ENCODE measurements around the gene CGB3. TPM values are rescaled to one million over a fixed set of nuclear protein-coding genes. Genes with fewer than 3 reads are reported as not detected.

Gene CGB3
- total RNA-seq, 4 donors from 2014 or later = not detected

Other genes with a start within 250 kb of the CGB3 start
- gene BCAT2, start 213.3 kb downstream of the CGB3 start, total RNA-seq = 10 to 100 TPM; 33.5 to 50.6 (median 38.1) TPM
- 1 to 10 TPM; 2.5 to 3.4 (median 3.1) TPM for gene HSD17B14, start 187.8 kb downstream of the CGB3 start, total RNA-seq
- 1 to 10 TPM; 2.8 to 5.1 (median 5.0) TPM for gene PLEKHA4, start 155.7 kb downstream of the CGB3 start, total RNA-seq
- gene PPP1R15A, start 151.9 kb downstream of the CGB3 start, total RNA-seq = 100 to 1,000 TPM; 135 to 191 (median 144) TPM
- gene TULP2, start 125.6 kb downstream of the CGB3 start, total RNA-seq = not detected
- gene NUCB1, start 124.0 kb downstream of the CGB3 start, total RNA-seq = 100 to 1,000 TPM; 132 to 220 (median 204) TPM
- gene DHDH, start 90.6 kb downstream of the CGB3 start, total RNA-seq = under 1 TPM in 1 of 4 donors, not detected in 3; 0.59 TPM
- gene BAX, start 69.5 kb downstream of the CGB3 start, total RNA-seq = 10 to 100 TPM; 25.1 to 29.6 (median 27.5) TPM
- 1,000 to 10,000 TPM in 3 of 4 donors, 100 to 1,000 TPM in 1; 883 to 1,582 (median 1,278) TPM for gene FTL, start 59.0 kb downstream of the CGB3 start, total RNA-seq
- 10 to 100 TPM; 26.4 to 42.0 (median 31.6) TPM for gene GYS1, start 31.0 kb downstream of the CGB3 start, total RNA-seq
- 10 to 100 TPM; 37.3 to 70.3 (median 68.8) TPM for gene RUVBL2, start 30.4 kb downstream of the CGB3 start, total RNA-seq
- gene LHB, start 7.2 kb downstream of the CGB3 start, total RNA-seq = not detected
- not detected for gene CGB2, start 7.6 kb upstream of the CGB3 start, total RNA-seq
- gene CGB1, start 12.6 kb upstream of the CGB3 start, total RNA-seq = not detected
- gene CGB5, start 19.5 kb upstream of the CGB3 start, total RNA-seq = 1 to 10 TPM in 1 of 4 donors, not detected in 3; 2.5 TPM
- gene CGB8, start 24.8 kb upstream of the CGB3 start, total RNA-seq = not detected
- gene CGB7, start 33.4 kb upstream of the CGB3 start, total RNA-seq = 10 to 100 TPM in 1 of 4 donors, 1 to 10 TPM in 3; 2.9 to 27.4 (median 4.3) TPM
- gene NTF4, start 40.5 kb upstream of the CGB3 start, total RNA-seq = 10 to 100 TPM in 2 of 4 donors, 1 to 10 TPM in 2; 7.8 to 22.5 (median 13.1) TPM
- gene KCNA7, start 48.4 kb upstream of the CGB3 start, total RNA-seq = not detected
- 100 to 1,000 TPM; 207 to 788 (median 322) TPM for gene SNRNP70, start 61.1 kb upstream of the CGB3 start, total RNA-seq
- gene LIN7B, start 90.0 kb upstream of the CGB3 start, total RNA-seq = 10 to 100 TPM; 20.0 to 39.8 (median 32.3) TPM
- 1 to 10 TPM in 3 of 4 donors, not detected in 1; 5.2 to 9.3 (median 5.9) TPM for gene C19orf73, start 94.8 kb upstream of the CGB3 start, total RNA-seq
- 10 to 100 TPM; 42.7 to 50.1 (median 46.6) TPM for gene PPFIA3, start 95.2 kb upstream of the CGB3 start, total RNA-seq
- gene HRC, start 131.1 kb upstream of the CGB3 start, total RNA-seq = 1 to 10 TPM in 1 of 4 donors, under 1 TPM in 2, not detected in 1; 0.47 to 1.0 (median 0.53) TPM
- 10 to 100 TPM; 45.2 to 87.6 (median 62.4) TPM for gene TRPM4, start 133.5 kb upstream of the CGB3 start, total RNA-seq

All from suprapubic skin (tissue), 4 donors.